H1 (cell line): Measurements from ENCODE around the gene CH25H. TPM values are rescaled to one million over a fixed set of nuclear protein-coding genes. Genes with fewer than 3 reads are reported as not detected.

ENCODE experiments used
- CTCF ChIA-PET: fragments of 300-600 bp; sonication (Branson Sonifier 250); formaldehyde crosslinking; loops from one replicate; lab custom pipeline; 2021; ENCODE audit not compliant: partially characterized antibody; lab: Charles Lee
- POLR2A ChIA-PET: fragments of 300-600 bp; sonication (Branson Sonifier 250); formaldehyde crosslinking; loops from one replicate; lab custom pipeline; 2021; ENCODE audit warnings: inconsistent platforms; ENCODE audit not compliant: partially characterized antibody; lab: Charles Lee
- DNase-seq, 2 experiments: peaks; one replicate each; pipeline versions ENCODE4 v3.0.0 to v3.0.0-alpha.2; 2010 to 2022; ENCODE audit warnings: low spot score in 2 of 2, low read depth in 1 of 2, mixed read lengths in 1 of 2
- FAIRE-seq: peaks from 2 replicates; lab custom pipeline; 2011; peaks lifted over from hg19 to GRCh38; lab: Jason Lieb, UNC
- H2AFZ ChIP-seq: 2 replicates; pipeline ENCODE4 v1.8.1; 2012; ENCODE audit warnings: low read length, inconsistent platforms
- H2AK5ac ChIP-seq: 2 replicates; pipeline ENCODE4 v1.6.1; 2013; ENCODE audit warnings: low read depth, low read length
- H2BK120ac ChIP-seq: replicated peaks from 2 replicates; pipeline ENCODE3; 2013; ENCODE audit warnings: low read depth, low read length, inconsistent platforms
- H2BK12ac ChIP-seq: 2 replicates; pipeline ENCODE4 v1.6.1; 2013; ENCODE audit warnings: low read depth, low read length
- H2BK15ac ChIP-seq: 2 replicates; pipeline ENCODE4 v1.6.1; 2013; ENCODE audit warnings: low read length
- H2BK20ac ChIP-seq: 2 replicates; pipeline ENCODE4 v1.6.1; 2013; ENCODE audit warnings: low read length
- H2BK5ac ChIP-seq: 2 replicates; pipeline ENCODE4 v1.6.1; 2013; ENCODE audit warnings: low read depth, low read length
- H3K14ac ChIP-seq: 2 replicates; pipeline ENCODE4 v1.6.1; 2013; ENCODE audit warnings: inconsistent platforms; ENCODE audit not compliant: insufficient read length
- H3K18ac ChIP-seq: 2 replicates; pipeline ENCODE4 v1.6.1; 2013; ENCODE audit warnings: low read length; ENCODE audit errors: extremely low read depth
- H3K23ac ChIP-seq: 2 replicates; pipeline ENCODE4 v1.6.1; 2013; ENCODE audit warnings: inconsistent platforms; ENCODE audit not compliant: insufficient read length
- H3K23me2 ChIP-seq: 2 replicates; pipeline ENCODE4 v1.6.1; 2013; ENCODE audit warnings: low read depth, low read length
- H3K27ac ChIP-seq: 2 replicates; pipeline ENCODE4 v1.6.1; 2011; ENCODE audit warnings: low read depth, low read length, inconsistent platforms
- H3K27me3 ChIP-seq, 4 experiments: replicated peaks in 1 of 4; 1 replicate in 1 of 4; 2 replicates in 3 of 4; pipeline versions ENCODE4 v1.6.1 to v1.8.1; 2011 to 2013; ENCODE audit warnings: low read length in 3 of 4, mild to moderate bottlenecking in 3 of 4, inconsistent platforms in 2 of 4, mixed read lengths in 2 of 4, moderate library complexity in 1 of 4; ENCODE audit not compliant: control insufficient read depth in 3 of 4, insufficient read depth in 3 of 4; ENCODE audit errors: extremely low read depth in 1 of 4
- H3K36me3 ChIP-seq, 4 experiments: 2 replicates each; pipeline versions ENCODE4 v1.6.1 to v1.8.1; 2011 to 2013; ENCODE audit warnings: mild to moderate bottlenecking in 4 of 4, low read length in 3 of 4, moderate library complexity in 2 of 4, control low read depth in 1 of 4, inconsistent platforms in 1 of 4; ENCODE audit not compliant: insufficient read depth in 4 of 4, control insufficient read depth in 2 of 4
- H3K4ac ChIP-seq: replicated peaks from 2 replicates; pipeline ENCODE3; 2013; ENCODE audit warnings: low read length, low read depth, mixed read lengths, inconsistent platforms; ENCODE audit not compliant: insufficient read length
- H3K4me1 ChIP-seq, 4 experiments: replicated peaks in 1 of 4; 1 replicate in 1 of 4; 2 replicates in 3 of 4; pipeline versions ENCODE4 v1.6.1 to v1.8.1; 2011 to 2013; ENCODE audit warnings: low read length in 3 of 4, inconsistent platforms in 2 of 4, mixed read lengths in 1 of 4; ENCODE audit not compliant: insufficient read depth in 4 of 4, control insufficient read depth in 3 of 4
- H3K4me2 ChIP-seq, 2 experiments: 2 replicates each; pipeline versions ENCODE4 v1.6.1 to v1.8.1; 2011 to 2013; ENCODE audit warnings: low read depth in 2 of 2, low read length in 2 of 2, control low read depth in 1 of 2, inconsistent platforms in 1 of 2, mild to moderate bottlenecking in 1 of 2; ENCODE audit not compliant: insufficient read depth in 1 of 2
- H3K4me3 ChIP-seq, 4 experiments: fragments of 200-600, 300-600 bp in 1 of 4; sonication (generic), shearing (Covaris generic), sonication (Bioruptor Twin) in 1 of 4; 2 replicates each; pipeline versions ENCODE4 v1.5.1 to v1.8.1; 2011 to 2016; ENCODE audit warnings: low read length in 4 of 4, low read depth in 3 of 4, control low read depth in 2 of 4, inconsistent platforms in 2 of 4, mild to moderate bottlenecking in 2 of 4, mixed read lengths in 1 of 4, moderate library complexity in 1 of 4; ENCODE audit not compliant: insufficient read depth in 2 of 4; ENCODE audit errors: extremely low read depth in 1 of 4
- H3K56ac ChIP-seq: replicated peaks from 2 replicates; pipeline ENCODE3; 2013; ENCODE audit warnings: low read depth, mild to moderate bottlenecking, mixed read lengths, low read length, inconsistent platforms; ENCODE audit not compliant: insufficient read length
- H3K79me1 ChIP-seq: 2 replicates; pipeline ENCODE4 v1.6.1; 2013; ENCODE audit warnings: low read depth, low read length, control low read depth
- H3K79me2 ChIP-seq, 2 experiments: 2 replicates each; pipeline versions ENCODE4 v1.6.1 to v1.8.1; 2012 to 2013; ENCODE audit warnings: low read length in 2 of 2, mild to moderate bottlenecking in 2 of 2, inconsistent platforms in 1 of 2; ENCODE audit not compliant: insufficient read depth in 2 of 2, control insufficient read depth in 1 of 2
- H3K9ac ChIP-seq, 4 experiments: replicated peaks in 1 of 4; 1 replicate in 1 of 4; 2 replicates in 3 of 4; pipeline versions ENCODE4 v1.6.1 to v1.8.1; 2011 to 2013; ENCODE audit warnings: low read depth in 3 of 4, low read length in 3 of 4, control low read depth in 2 of 4, mild to moderate bottlenecking in 2 of 4, moderate library complexity in 2 of 4, inconsistent platforms in 1 of 4; ENCODE audit errors: extremely low read depth in 1 of 4
- H3K9me3 ChIP-seq, 2 experiments: 2 replicates each; pipeline versions ENCODE4 v1.6.1 to v1.8.1; 2012 to 2013; ENCODE audit warnings: mild to moderate bottlenecking in 2 of 2, moderate library complexity in 2 of 2, control low read depth in 1 of 2, inconsistent platforms in 1 of 2, low read depth in 1 of 2, low read length in 1 of 2, mixed read lengths in 1 of 2; ENCODE audit not compliant: insufficient read depth in 2 of 2
- H4K20me1 ChIP-seq, 2 experiments: replicated peaks in 1 of 2; 2 replicates each; pipeline versions ENCODE3 to v1.8.1; 2011 to 2013; ENCODE audit warnings: inconsistent platforms in 2 of 2, low read length in 2 of 2, mild to moderate bottlenecking in 1 of 2; ENCODE audit not compliant: insufficient read depth in 2 of 2, control insufficient read depth in 1 of 2
- H4K5ac ChIP-seq: 2 replicates; pipeline ENCODE4 v1.6.1; 2013; ENCODE audit warnings: low read length, low read depth, mixed read lengths, inconsistent platforms; ENCODE audit not compliant: insufficient read length
- H4K8ac ChIP-seq: 2 replicates; pipeline ENCODE4 v1.8.0; 2013; ENCODE audit warnings: mild to moderate bottlenecking, moderate library complexity, low read length, inconsistent platforms; ENCODE audit not compliant: insufficient read depth; ENCODE audit errors: extremely low read depth
- H4K91ac ChIP-seq: replicated peaks from 2 replicates; pipeline ENCODE3; 2013; ENCODE audit warnings: low read length, mixed read lengths, inconsistent platforms; ENCODE audit not compliant: insufficient read length
- RFX5 ChIP-seq: IDR thresholded peaks from 2 replicates; pipeline ENCODE4 v1.6.1; 2011; ENCODE audit warnings: low read depth, low read length, improper control_type of control experiment, borderline replicate concordance
- ZNF274 ChIP-seq: IDR thresholded peaks from 2 replicates; pipeline ENCODE4 v1.7.0; 2012; ENCODE audit warnings: low read length, borderline replicate concordance; ENCODE audit errors: extremely low read depth
- WGBS, 2 experiments: shearing (Covaris generic) in 1 of 2; methylation state at CpG; one replicate each; pipeline versions ENCODE4 v1.1.6 to v1.1.7; 2013 to 2015; ENCODE audit warnings: low lambda C conversion rate in 2 of 2, mixed read lengths in 2 of 2, inconsistent platforms in 1 of 2, low coverage in 1 of 2, missing lambda C conversion rate in 1 of 2; ENCODE audit not compliant: insufficient replicate concordance in 2 of 2, insufficient coverage in 1 of 2, insufficient read length in 1 of 2; ENCODE audit errors: extremely low coverage in 1 of 2, missing lambda C conversion rate in 1 of 2; 5-methylcytosine and 5-hydroxymethylcytosine counted together
- polyA plus RNA-seq, 7 experiments: library from polyadenylated mRNA; depleted of rRNA in 3 of 7; stranded (reverse) in 5 of 7; unstranded in 2 of 7; fragments of >200 nt in 5 of 7; fragments of 200-250 nt in 2 of 7; gene quantifications; 1 replicate in 5 of 7; 2 replicates in 1 of 7; 4 replicates in 1 of 7; pipeline versions ENCODE4 v1.2.1 to v1.2.3, GENCODE V29; 2011 to 2013; ENCODE audit warnings: missing spikeins in 2 of 7, mixed read lengths in 2 of 7
- total RNA-seq: library from RNA; stranded (reverse); fragmentation: NEBNext Ultra II Directional; extraction: Animal tissue kit (Norgen Biotek cat#: 25700); gene quantifications from 2 replicates; pipeline ENCODE4 v1.2.1, GENCODE V29; 2021

CH25H gene
- total and polyA plus RNA-seq, 2 of the 8 experiments (the other 6 are each of a cell fraction or from before 2014, with no cell fraction given): 0.56 to 1.3 TPM

GRCh38 chr10:89184638-89185037 is 22.5 kb downstream of the CH25H start:
- no peak overlapping the region for H3K4me3 ChIP-seq
- H2BK5ac ChIP-seq: no peak overlapping the region
- H3K4ac ChIP-seq: no peak overlapping the region
- H2AFZ ChIP-seq: no peak overlapping the region
- H3K27ac ChIP-seq: no peak overlapping the region
- no peaks in the 10 kb centered on the region for H3K79me1 ChIP-seq
- H2BK12ac ChIP-seq: no peak overlapping the region
- H3K14ac ChIP-seq: no peak overlapping the region
- no peak overlapping the region for H3K9ac ChIP-seq
- H4K91ac ChIP-seq: no peak overlapping the region
- no peak overlapping the region for H3K56ac ChIP-seq
- POLR2A ChIA-PET: no interaction called here
- no peak overlapping the region for H3K23ac ChIP-seq
- no peak overlapping the region for H3K4me2 ChIP-seq
- no peak overlapping the region for H4K8ac ChIP-seq
- H4K20me1 ChIP-seq: no peaks in the 10 kb centered on the region
- H3K9me3 ChIP-seq: no peaks in the 10 kb centered on the region
- peaks cover 0 to 2% (median 0%) of the 10 kb centered on the region in 4 experiments; a peak in 2 of 7 replicates for H3K4me1 ChIP-seq
- H2BK120ac ChIP-seq: no peak overlapping the region
- DNase-seq: no peak
- H3K23me2 ChIP-seq: no peaks in the 10 kb centered on the region
- peaks cover 0 to 1% (median 0%) of the 10 kb centered on the region in 4 experiments; a peak in 1 of 7 replicates for H3K27me3 ChIP-seq
- CTCF ChIA-PET: interaction anchor here (0.6 to 1.6 kb wide), 5 partner anchors 29 to 208 kb away, joined by 3 to 5 read pairs (median 3); partner anchors contain the start of gene IFIT1
- H4K5ac ChIP-seq: no peak overlapping the region
- no peaks in the 10 kb centered on the region for H3K36me3 ChIP-seq
- no peak overlapping the region for H2AK5ac ChIP-seq
- 94% methylated on average over 3 of the region's 3 CpGs; no CpG with 5 or more reads in 1 of the 2 experiments for WGBS, 2 experiments
- no peak for FAIRE-seq
- H2BK15ac ChIP-seq: no peak overlapping the region
- H3K18ac ChIP-seq: no peak overlapping the region
- no peaks in the 10 kb centered on the region for H3K79me2 ChIP-seq
- no peak overlapping the region for H2BK20ac ChIP-seq
- TF ChIP-seq RFX5: no peak
- no peak for TF ChIP-seq ZNF274
